Measurements from ENCODE around the gene CFAP100. TPM values are rescaled to one million over a fixed set of nuclear protein-coding genes. Genes with fewer than 3 reads are reported as not detected.

Gene CFAP100
- total and polyA plus RNA-seq, 10 of the 15 experiments (the other 5 are each of a cell fraction or from before 2014, with no cell fraction given) = 0.04 to 0.27 TPM; not detected in 8

- TF ChIP-seq IRF3 (IDR thresholded peaks at IDR 0.05) (no peak), ETV6 (conservative IDR thresholded peaks at IDR 0.05 in 1 of 2, IDR thresholded peaks at IDR 0.05 in 1 of 2; ENCODE audit: borderline replicate concordance in 1 of 2, low read depth in 1 of 2) (no peak), RELA (IDR thresholded peaks at IDR 0.05; ENCODE audit: borderline replicate concordance, partially characterized antibody) (no peak), BMI1 (IDR thresholded peaks at IDR 0.05; ENCODE audit: borderline replicate concordance) (no peak), EGR1 (IDR thresholded peaks at IDR 0.05; ENCODE audit: borderline replicate concordance in 1 of 2, low read depth in 2 of 2, low read length in 2 of 2) (no peak), POU2F2 (IDR thresholded peaks at IDR 0.05; ENCODE audit: borderline replicate concordance, low read depth, low read length) (no peak), NFYA (IDR thresholded peaks at IDR 0.05; ENCODE audit: borderline replicate concordance, low read depth, low read length) (no peak), MTA2 (IDR thresholded peaks at IDR 0.05; ENCODE audit: low read depth) (no peak)
Measured at GRCh38 chr3:126469479-126469878, 74.8 kb downstream of the CFAP100 start (continued).

DNA sequence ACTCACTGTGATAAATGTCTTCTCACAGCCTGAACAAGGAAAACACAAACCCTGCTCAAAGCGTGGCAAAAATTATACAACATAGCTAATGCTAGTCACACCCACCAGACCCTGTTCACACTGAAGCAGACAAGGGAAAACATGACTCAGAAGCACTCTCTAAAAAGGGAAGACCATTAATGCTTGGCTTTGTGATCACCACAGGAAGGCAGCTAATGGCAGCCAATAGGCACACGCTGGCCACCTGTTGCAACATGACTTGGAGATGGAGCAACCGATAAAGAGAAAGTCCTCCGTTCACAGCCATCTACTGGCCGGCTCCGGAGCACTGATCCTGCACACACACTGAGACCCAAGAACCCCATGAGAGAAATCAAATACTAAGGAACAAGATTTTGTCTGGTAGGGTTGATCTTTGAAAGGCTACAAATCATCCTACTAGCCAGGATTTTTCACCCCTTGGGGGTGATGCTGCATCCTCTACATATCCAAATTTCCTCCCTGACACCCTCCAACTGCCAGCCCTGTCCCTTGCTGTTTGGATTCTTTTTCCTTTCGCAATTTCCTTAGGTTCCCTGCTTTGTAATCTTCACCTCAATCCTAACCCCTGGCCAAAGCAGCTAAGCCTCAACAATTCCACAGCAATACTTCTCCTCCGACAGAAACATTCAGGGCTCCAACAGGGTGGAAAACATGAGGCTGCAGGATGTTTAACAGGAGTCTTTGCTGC is 77.7 kb downstream of the CFAP100 start:
- POLR2A ChIA-PET = interaction anchor here (0.7 kb wide), 1 partner anchor 43 kb away, joined by 3 read pairs; no protein-coding TSS in a partner anchor
- peaks cover 12 to 19% of the 10 kb centered on the region in 2 experiments for H3K36me3 ChIP-seq (ENCODE audit: control insufficient read depth in 2 of 2, insufficient read depth in 2 of 2, low read length in 1 of 2)
- TF ChIP-seq, protein P1, sequence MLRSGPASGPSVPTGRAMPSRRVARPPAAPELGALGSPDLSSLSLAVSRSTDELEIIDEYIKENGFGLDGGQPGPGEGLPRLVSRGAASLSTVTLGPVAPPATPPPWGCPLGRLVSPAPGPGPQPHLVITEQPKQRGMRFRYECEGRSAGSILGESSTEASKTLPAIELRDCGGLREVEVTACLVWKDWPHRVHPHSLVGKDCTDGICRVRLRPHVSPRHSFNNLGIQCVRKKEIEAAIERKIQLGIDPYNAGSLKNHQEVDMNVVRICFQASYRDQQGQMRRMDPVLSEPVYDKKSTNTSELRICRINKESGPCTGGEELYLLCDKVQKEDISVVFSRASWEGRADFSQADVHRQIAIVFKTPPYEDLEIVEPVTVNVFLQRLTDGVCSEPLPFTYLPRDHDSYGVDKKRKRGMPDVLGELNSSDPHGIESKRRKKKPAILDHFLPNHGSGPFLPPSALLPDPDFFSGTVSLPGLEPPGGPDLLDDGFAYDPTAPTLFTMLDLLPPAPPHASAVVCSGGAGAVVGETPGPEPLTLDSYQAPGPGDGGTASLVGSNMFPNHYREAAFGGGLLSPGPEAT (IDR thresholded peaks at IDR 0.05; ENCODE audit: low read depth) = peak; percentile 45; the same call in 1 of the 2 replicates
- TF ChIP-seq NFYB (IDR thresholded peaks at IDR 0.05; ENCODE audit: insufficient read depth, low read depth, low read length) = peak; percentile 64
- no peak for TF ChIP-seq YBX1 (IDR thresholded peaks at IDR 0.05)
- TF ChIP-seq, protein P2, sequence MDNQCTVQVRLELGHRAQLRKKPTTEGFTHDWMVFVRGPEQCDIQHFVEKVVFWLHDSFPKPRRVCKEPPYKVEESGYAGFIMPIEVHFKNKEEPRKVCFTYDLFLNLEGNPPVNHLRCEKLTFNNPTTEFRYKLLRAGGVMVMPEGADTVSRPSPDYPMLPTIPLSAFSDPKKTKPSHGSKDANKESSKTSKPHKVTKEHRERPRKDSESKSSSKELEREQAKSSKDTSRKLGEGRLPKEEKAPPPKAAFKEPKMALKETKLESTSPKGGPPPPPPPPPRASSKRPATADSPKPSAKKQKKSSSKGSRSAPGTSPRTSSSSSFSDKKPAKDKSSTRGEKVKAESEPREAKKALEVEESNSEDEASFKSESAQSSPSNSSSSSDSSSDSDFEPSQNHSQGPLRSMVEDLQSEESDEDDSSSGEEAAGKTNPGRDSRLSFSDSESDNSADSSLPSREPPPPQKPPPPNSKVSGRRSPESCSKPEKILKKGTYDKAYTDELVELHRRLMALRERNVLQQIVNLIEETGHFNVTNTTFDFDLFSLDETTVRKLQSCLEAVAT (IDR thresholded peaks at IDR 0.05) = peak; percentile 49; the same call in 1 of the 2 replicates
- TF ChIP-seq SPI1 (IDR thresholded peaks at IDR 0.05; ENCODE audit: borderline replicate concordance, insufficient read depth, low read depth, low read length) = 0 out of 2 replicates have a peak, but pooled peaks have one; percentile 15

More for the DNA sequence above, 77.7 kb downstream of the CFAP100 start:
- Histone ChIP-seq H3K27ac (ENCODE audit: control insufficient read depth, insufficient read depth) (no peak overlapping the region), H3K4me3 (peak overlapping the region; percentile 64), H3K79me2 (ENCODE audit: control insufficient read depth, insufficient read depth, low read length) (peaks cover 30% of the 10 kb centered on the region), H3K27me3 (replicated peaks in 1 of 2; ENCODE audit: control insufficient read depth in 2 of 2, insufficient read depth in 2 of 2, low read length in 1 of 2) (no peaks in the 10 kb centered on the region), H3K4me1 (ENCODE audit: control insufficient read depth, insufficient read depth, low read length) (peaks cover 9% of the 10 kb centered on the region; the same call in 1 of the 2 replicates), H3K9ac (ENCODE audit: control insufficient read depth, insufficient read depth, low read length) (no peak overlapping the region), H3K4me2 (ENCODE audit: control insufficient read depth, insufficient read depth) (peak overlapping the region; percentile 56), H3K9me3 (replicated peaks; ENCODE audit: control insufficient read depth, insufficient read depth, low read length) (no peaks in the 10 kb centered on the region), H2AFZ (ENCODE audit: control insufficient read depth, low read depth, low read length) (no peak overlapping the region), H4K20me1 (ENCODE audit: control insufficient read depth, insufficient read depth) (peaks cover 11% of the 10 kb centered on the region; the same call in 1 of the 2 replicates)
- ChIA-PET RAD21 (ENCODE audit: unreplicated experiment) (interaction anchor here (1.2 kb wide), 2 partner anchors 91 to 509 kb away, joined by 3 to 4 read pairs; no protein-coding TSS in a partner anchor), SMC1A (ENCODE audit: uncharacterized antibody, unreplicated experiment) (interaction anchor here (1.1 to 1.8 kb wide), 8 partner anchors 11 to 96 kb away, joined by 3 to 6 read pairs (median 4); no protein-coding TSS in a partner anchor), CTCF (interaction anchor here (0.6 to 1.9 kb wide), 6 partner anchors 33 to 387 kb away, joined by 3 to 7 read pairs (median 4); no protein-coding TSS in a partner anchor)
- TSS peak; percentile 59 for BruUV-seq (replicated peaks)
- WGBS (ENCODE audit: insufficient coverage, insufficient replicate concordance, low lambda C conversion rate, missing lambda C conversion rate) = 86% methylated on average over 8 of the region's 8 CpGs
- intact Hi-C loops (cut with micrococcal nuclease; ENCODE audit: unreplicated experiment) (loop anchor here (10.0 kb wide), 1 partner anchor 228 kb away; no protein-coding TSS in a partner anchor), in situ Hi-C loops (cut with MboI) (loop anchor here (10.0 kb wide), 1 partner anchor 558 kb away; no protein-coding TSS in a partner anchor)
- FAIRE-seq = peak; percentile 74
- DNase-seq (ENCODE audit: low read depth, low spot score) = peak; percentile 21
- ATAC-seq = peak; percentile 21

Data from GM12878 (cell line).